HG03469 (cell line): Measurements from ENCODE around the gene HS3ST6.
"Not testable (repeated sequence)": the region's sequence is repeated elsewhere in the genome, so short reads cannot be mapped to it uniquely, and the experiment has no call there.

ENCODE experiments used
- ATAC-seq: cut with Tn5 transposase; IDR thresholded peaks from one replicate; pipeline ENCODE4 v1.9.1; 2021; ENCODE audit warnings: mild to moderate bottlenecking, moderate library complexity, moderate number of reproducible peaks; ENCODE audit not compliant: unreplicated experiment

HS3ST6 gene

GRCh38 chr16:1918351-1919326, at the start of gene HS3ST6:
TSS of gene HS3ST6 (minus strand) at chr16:1918415. CDS start at chr16:1918323, 92 bp downstream.
- no peak for ATAC-seq

- no peak for ATAC-seq
Observed at GRCh38 chr16:1966460-1966859, 48.2 kb upstream of the HS3ST6 start, which contains the start of gene RNF151. TSS of gene RNF151 (plus strand) at chr16:1966856. CDS start at chr16:1966882, 26 bp downstream.

DNA sequence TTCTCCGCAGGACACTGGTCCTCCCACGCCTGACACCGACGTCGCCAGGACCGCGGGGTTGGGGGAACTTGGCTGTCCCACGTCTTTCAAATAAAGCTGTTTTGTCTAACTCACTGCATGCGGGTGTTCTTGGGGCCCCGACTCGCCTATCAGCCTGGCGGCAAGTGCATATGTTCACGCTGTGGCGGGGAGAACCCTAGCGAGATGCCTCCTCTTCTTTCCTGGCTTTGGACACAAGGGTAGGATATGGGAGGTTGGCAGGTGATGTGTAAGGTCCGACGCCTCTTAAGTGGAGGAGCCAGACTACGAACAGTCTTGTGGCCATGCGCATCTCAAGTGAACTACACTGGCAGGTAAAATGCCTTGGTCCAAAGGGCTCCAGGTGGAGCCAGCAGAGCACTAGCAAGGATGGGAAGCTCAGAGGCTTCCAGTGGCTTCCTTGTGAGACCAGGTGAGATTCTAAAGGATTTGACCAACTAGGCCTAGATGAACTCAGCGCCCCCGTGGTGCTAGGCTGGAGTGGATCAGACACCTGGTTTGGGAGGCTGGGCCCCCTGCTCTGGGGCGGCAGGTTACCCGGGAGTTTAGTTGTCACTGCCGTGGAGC, 47.3 kb upstream of the HS3ST6 start:
- ATAC-seq = no peak

DNA sequence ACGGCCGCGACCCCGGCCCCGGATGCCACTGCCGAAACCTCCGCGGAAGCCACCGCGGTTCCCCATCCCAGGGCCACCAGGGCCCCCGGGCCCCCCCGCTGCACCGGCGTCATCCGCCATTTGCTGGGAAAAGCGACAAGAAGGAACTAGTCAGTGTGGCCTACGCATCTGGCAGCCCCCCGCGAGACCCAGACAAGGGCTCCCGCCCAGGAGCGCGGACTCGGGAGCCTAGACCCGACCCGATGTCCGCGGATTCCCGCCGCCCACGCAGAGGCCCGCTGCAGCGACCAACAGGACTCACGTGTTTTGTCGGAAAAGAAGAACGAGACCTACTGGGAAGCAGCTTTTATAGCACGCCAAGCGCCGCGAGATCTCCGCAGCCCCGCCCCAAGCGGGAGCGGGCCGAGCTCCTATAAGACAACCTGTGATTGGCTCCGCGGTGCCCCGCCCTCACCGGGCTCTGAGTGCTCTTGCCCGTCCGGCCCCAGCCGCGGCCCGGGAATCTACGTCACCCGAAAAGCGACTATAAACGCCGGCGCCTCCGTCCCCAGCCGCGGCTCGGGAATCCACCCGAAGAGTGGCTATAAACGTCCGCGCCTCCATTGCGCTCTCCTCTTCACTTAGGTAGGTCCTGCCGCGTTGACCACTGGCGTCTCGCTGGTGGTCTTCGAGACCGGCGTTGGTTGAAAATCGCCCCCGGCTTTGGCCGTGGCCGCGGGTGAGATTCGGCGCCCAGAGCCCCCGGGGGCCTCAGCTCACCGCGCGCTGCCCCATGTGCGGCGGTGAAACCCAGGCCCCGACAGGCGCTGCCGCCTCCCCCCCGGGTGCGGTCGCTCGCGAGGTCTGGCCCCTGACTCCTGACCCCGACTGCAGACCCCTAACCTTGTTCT, 46.5 kb upstream of the HS3ST6 start, which contains the start of gene RPS2:
TSS of gene RPS2 (minus strand) at position 321 of the 890 bp plus-strand sequence. CDS start at position 120, 201 bp downstream.
- ATAC-seq = peak; percentile 68

- ATAC-seq = no peak
Observed at GRCh38 chr16:1963806-1964505, 45.7 kb upstream of the HS3ST6 start.

DNA sequence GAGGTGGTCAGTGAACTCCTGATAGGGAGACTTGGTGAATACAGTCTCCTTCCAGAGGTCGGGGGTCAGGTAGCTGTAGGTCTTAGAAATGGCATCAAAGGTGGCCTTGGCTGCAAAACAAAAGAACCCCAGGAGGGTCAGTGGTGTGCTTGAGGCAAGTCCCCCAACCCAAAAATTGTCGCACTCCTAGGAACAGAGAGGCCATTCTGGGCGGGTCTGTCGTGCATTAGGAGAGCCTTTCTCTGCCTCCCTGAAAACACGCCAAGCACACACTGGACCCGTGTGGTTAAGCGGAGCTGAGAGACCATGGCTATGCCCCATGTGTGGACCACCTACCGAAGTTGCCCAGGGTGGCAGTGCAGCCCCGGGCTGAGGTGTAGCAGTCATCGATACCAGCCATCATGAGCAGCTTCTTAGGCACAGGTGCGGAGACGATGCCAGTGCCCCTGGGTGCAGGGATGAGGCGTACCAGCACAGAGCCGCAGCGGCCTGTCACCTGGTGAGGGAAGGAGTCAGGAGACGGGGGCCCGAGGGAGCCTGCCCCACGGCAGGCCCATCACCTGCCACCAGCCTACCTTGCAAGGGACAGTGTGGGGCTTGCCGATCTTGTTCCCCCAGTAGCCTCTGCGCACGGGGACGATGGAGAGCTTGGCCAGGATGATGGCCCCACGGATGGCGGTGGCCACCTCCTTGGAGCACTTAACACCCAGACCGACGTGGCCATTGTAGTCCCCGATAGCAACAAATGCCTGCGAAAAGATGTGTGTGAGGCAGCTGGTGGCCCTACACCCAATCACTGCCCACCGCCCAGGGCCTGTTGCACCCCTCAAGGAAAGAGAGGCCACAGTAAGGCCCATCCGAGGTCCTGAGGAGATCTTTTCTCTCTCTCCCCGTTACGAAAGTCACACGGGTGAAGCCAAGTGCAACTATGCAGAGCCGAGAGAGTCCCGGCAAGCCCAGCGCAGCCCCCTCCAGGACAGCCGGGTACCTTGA, 44.2 kb upstream of the HS3ST6 start:
- not testable (repeated sequence) for ATAC-seq

DNA sequence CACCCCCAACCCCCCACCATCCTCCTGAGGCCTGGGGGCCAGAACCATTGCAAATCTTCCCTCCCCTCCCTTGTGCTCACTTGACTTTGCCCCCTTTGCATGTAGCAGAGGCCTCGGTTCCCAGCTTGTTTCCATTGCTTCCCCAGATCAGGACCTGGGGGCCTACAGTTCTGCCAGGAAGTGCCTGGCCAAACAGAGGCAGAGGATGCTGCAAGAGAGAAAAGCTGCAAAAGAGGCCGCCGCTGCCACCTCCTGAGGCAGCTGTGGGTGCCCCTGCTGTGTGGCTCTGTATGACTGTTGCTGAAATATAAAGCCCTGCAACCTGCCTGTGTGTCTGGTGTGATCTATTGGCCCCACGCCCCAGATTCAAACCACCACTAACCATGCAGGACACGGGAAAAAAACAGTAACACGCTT, 43.4 kb upstream of the HS3ST6 start:
- ATAC-seq = no peak

- no peak for ATAC-seq
Observed at GRCh38 chr16:1960665-1961630, 42.7 kb upstream of the HS3ST6 start.

GRCh38 chr16:1959269-1960039, 41.2 kb upstream of the HS3ST6 start, which contains the start of gene NDUFB10:
TSS of gene NDUFB10 (plus strand) at chr16:1959538. CDS start at chr16:1959625, 87 bp downstream.
- peak; percentile 46 for ATAC-seq

DNA sequence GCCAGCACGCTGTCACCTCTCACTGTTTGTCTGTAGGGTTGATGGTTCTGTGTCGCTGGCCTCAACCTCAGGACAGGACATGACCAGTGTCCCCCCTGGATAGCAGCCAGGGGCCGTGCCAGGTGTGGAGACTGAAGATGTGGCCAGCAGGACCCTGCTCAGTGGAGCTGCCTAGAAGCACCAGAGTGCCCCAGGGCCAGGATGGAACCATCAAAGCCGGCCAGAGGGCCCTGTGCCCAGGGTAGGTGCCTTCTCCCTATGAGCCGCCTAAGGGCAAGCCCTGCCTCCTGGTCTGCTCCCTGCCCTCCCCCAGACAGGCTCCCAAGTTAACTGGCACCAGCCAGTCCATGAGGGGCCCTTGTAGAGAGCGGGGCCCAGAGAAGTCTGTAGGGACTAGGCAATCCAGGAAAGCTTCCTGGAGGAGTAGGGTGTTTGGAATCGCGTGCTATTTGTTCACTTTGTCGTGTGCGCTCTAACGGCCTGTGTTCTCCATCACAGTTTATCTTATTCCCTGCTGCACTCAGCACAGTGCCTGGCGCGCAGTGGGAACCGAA, 40.6 kb upstream of the HS3ST6 start:
- no peak for ATAC-seq

DNA sequence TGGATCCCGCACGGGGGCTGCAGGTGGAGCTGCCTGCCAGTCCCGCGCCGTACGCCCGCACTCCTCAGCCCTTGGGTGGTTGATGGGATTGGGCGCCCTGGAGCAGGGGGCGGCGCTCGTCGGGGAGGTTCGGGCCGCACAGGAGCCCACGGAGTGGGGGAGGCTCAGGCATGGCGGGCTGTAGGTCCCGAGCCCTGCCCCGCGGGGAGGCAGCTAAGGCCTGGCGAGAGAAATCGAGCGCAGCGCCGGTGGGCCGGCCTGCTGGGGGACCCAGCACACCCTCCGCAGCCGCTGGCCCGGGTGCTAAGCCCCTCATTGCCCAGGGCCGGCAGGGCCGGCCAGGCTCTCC, 39.9 kb upstream of the HS3ST6 start:
- ATAC-seq = not testable (repeated sequence)

DNA sequence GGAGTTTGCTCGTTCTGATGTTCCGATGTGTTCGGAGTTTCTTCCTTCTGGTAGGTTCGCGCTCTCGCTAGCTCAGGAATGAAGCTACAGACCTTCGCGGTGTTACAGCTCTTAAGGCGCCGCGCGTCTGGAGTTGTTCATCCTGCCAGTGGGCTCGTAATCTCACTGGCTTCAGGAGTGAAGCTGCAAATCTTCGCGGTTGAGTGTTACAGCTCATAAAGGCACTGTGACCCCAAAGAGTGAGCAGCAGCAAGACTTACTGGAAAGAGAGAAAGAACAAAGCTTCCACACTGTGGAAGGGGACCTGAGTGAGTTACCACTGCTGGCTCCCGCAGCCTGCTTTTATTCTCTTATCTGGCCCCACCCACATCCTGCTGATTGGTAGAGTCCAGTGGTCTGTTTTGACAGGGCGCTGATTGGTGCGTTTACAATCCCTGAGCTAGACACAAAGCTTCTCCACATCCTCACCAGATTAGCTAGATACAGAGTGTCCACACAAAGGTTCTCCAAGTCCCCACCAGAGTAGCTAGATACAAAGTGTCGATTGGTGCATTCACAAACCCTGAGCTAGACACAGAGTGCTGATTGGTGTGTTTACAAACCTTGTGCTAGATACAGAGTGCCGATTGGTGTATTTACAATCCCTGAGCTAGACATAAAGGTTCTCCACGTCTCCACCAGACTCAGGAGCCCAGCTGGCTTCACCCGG, 39.4 kb upstream of the HS3ST6 start:
- not testable (repeated sequence) for ATAC-seq

DNA sequence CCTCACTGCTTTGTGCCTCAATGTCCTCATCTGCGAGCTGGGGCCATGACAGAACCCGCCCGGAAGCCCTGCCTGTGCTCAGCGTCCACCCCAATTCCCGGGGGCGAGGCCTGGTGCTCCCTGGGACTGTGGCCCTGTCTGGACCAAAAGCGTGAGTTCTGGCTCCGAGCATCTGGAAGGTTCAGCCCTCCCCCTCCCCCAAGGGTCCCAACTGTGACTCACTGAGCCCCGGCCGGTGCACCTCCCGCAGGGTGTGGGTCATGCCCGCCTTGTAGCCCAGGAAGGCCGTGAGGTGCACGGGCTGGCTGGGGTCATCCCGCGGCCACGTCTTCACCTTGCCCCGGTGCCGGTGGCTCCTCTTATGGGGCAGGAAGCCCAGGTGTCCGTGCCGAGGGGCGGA, 35.5 kb upstream of the HS3ST6 start:
- ATAC-seq = no peak

- no peak for ATAC-seq
Observed at GRCh38 chr16:1950559-1950958, 32.3 kb upstream of the HS3ST6 start.

DNA sequence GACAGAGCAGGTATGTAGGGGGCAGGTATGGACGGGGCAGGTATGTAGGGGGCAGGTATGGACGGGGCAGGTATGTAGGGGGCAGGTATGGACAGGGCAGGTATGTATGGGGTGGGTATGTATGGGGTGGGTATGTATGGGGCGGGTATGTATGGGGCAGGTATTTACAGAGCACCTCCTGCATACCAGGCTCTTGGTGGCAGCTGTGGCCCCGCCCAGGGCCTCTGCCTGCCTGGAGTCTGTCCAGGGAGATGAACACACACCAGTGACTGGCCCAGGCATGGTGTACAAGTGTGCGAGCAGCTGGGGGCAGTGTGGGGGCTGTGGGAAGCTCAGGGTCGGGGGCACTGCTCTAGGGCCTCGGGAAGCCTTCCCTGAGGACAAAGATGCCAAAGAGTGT, 31.8 kb upstream of the HS3ST6 start:
- no peak for ATAC-seq

GRCh38 chr16:1949507-1949906, 31.3 kb upstream of the HS3ST6 start:
- no peak for ATAC-seq
